ENCODE results near the gene PDE1C.
"Not testable (repeated sequence)": the region's sequence is repeated elsewhere in the genome, so short reads cannot be mapped to it uniquely, and the experiment has no call there.

PDE1C gene

GRCh38 chr7:32043688-32044087 is 26.5 kb downstream of the PDE1C start:
- peak; percentile 20 for DNase-seq (ENCODE audit: low spot score)

- no peak for DNase-seq (ENCODE audit: low spot score)
Measured at GRCh38 chr7:32042900-32043299, 27.3 kb downstream of the PDE1C start.

GRCh38 chr7:32039000-32039756 is 31.0 kb downstream of the PDE1C start:
- DNase-seq (ENCODE audit: low spot score) = no peak

DNA sequence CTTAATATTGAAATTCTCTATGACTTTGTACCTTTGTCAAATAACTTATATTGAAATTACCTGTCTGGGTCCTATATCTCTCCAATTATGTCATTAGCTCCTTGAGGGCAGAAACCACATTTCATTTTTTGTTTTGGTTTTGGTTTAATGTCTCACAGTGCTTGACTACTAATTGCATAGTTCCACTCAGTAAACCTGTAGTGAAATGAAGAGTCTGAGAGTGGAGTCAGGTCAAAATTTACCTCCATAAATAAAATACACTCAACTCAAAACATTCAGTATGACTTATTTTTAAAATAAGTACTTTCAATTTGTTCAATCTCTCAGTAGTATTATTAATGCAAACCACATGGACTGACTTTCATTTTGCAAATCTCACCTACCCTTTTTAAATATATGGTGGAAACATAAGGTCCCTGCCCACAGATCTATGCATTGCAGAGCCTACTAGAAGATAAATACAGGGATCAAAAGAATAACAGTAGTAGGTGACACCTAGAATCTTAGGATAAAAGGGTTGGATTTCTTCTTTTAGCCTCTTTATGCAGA is 32.5 kb downstream of the PDE1C start:
- DNase-seq (ENCODE audit: low spot score) = no peak

DNA sequence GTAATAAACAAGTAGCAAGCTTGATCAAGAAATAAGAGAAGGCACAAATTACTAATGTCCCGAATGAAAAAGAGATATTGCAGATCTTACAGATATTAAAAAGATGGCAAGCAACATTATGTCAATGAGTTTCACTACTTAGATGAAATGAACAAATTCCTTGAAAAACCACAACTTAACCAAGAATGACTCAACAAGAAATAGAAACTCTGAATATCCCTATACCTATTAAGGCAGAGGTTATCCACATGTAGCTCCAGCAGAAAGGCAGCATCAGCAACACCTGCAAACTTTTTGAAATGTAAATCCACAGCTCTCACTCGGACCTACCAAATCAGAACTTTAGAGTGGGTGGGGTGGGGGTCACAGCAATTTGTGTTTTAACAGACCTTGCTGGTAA is 33.6 kb downstream of the PDE1C start:
- DNase-seq (ENCODE audit: low spot score) = peak; percentile 26

DNA sequence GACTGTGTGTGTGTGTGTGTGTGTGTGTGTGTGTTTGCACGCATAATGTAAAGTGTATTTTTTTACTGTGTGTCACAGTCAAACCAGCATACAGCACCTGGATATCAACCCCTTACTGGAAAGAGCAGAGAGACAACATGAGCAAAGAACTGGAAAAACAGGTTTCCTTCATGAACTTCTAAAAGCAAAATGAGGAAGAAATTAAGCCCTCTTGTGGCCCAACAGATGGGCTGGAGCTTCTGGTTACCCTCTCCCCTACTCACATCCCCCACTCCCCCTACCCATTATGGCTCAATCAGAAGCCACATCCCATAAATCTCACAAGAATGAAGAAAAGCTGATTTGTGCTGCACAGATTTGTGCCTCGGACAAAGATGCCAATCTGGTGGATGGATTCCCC is 36.2 kb downstream of the PDE1C start:
- DNase-seq (ENCODE audit: low spot score) = no peak

DNA sequence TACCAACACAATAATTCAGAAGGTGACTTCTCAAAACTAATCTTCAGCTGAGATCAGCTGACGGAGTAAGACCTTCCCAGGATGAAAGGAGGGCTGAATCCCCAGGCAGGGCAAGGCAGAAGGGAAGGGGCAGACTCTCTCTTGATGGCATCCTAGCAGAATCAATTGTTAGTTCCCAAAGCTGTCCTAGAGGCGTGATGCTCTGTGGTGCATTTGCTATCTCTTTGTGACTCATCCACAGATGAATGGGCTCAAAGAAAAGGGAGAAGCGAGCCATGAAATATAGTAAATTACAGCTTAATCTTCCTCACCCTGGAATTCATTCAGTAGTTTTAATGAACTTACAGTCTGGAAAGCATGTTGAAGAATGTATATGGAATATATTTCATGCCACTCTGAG is 37.2 kb downstream of the PDE1C start:
- peak; percentile 21 for DNase-seq (ENCODE audit: low spot score)

DNA sequence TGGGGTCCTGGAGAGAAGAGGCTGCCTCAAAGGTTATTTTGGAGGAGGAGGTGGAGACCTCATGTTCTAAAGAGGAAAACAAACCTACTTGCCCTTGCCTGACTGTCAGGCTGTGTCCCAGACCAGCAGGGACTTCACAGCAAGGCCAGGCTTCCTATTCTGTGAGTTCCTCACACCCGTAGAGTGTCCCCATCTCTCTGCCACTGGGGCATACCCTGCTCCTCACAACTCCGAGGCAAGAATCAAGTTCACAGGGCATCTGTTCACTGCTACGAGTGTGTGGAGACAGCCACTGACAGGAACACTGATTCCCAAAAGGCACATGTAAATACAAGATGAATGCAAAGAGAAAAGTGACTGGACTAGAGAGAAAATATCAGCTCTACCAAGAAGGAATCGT is 38.0 kb downstream of the PDE1C start:
- no peak for DNase-seq (ENCODE audit: low spot score)

DNA sequence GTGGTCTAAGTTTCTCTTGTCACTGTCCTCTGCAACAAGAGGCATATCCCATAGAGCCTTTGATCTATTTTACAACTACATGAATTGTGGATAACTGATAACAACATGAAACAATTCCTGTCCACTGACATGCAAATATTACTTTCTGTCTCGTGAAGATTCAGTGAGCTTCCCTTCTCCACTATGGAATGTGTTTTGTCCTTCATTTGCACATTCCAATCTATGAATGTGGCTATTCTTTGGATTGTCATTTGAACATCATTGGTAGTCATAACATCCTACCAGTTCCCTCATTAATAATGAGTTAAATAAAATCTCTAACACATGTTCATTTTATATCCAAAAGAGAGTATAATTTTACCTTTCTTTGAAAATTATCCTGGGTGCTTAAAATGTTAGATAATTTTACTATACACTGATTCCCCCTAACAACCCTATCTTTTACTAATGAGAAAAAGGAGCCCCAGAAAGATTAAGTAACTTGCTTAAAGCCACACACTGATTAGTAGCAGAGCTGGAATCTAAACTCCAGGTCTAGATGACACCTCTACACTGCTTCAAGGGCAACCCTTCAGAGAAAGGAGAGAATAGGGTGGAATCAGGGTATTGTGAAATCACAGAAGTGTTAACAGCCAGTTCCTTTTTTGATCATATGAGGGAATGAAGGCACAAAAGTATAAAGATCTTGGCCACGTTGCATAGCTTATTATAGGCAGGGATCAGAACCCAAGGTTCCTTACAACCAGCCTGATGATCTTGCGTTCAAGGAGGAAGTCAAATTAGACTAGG is 39.1 kb downstream of the PDE1C start:
- DNase-seq (ENCODE audit: low spot score) = no peak

GRCh38 chr7:32026083-32026425 is 44.2 kb downstream of the PDE1C start:
- DNase-seq (ENCODE audit: low spot score) = no peak

DNA sequence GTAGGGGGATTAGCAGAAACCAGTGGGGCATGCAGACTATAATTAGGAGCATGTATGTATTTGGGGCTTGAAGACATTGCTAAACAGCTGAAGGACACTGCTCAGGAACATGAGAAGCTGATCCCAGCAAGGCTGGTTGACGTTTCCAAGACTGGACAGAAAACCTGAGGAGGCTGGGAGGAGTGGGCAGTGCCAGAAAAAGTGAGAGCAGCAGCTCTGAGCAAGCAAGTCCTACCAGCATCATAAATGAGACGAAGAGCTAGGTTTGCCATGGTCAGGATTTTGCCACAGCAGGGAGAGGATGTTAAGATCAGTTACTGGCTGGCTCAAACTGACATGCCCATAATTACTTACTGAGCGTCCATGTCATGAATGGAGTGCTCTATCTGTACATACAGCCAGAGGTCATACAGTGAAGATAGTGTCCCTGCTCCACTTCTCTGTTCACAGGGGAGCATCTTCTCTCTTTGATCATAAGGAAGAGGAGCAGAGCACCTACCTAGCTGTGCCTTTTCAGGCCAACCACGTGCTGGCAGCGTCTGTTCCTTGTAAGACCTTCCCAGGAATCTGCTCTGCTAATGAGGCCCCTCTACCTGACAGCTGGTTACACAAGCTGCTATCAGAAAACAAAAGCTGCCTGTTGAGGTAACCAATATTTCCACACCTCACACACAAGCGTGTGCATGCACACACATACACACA is 44.7 kb downstream of the PDE1C start:
- DNase-seq (ENCODE audit: low spot score) = no peak

DNA sequence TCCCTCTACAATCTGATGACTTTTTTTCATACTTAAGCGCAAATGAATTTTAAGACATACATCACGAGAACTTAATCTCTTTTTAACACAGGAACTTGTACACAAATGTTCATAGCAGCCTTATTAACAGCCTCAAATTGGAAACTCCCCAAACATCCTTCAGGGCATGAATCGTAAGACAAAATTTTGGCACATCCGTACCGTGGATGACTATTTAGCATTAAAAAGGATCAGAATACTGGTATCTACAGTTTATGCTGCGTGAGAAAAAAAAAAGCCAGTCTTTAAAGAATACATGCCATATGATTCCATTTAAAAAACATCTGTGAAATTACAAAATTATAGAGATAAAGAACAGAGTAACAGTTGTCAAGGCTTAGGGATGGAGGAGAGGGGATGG is 46.8 kb downstream of the PDE1C start:
- no peak for DNase-seq (ENCODE audit: low spot score)

DNA sequence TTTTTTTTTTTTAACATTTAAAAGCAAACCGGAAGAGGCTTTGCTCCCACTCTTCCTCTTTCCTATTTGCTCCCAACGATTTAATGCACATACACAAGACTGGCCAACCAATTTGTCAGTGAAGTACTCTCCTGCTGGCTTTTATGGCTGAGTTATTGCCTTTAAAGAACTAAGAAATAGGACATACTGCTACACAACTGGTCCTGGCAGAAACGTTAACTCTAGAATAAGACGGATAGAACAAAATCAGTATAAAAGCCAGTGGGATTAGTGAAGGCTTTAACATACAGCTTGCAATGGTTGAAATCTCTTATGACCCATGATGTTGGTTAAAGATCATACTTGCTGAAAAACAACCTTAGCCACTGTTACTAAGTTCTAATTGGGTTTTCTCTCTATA is 47.2 kb downstream of the PDE1C start:
- no peak for DNase-seq (ENCODE audit: low spot score)

DNA sequence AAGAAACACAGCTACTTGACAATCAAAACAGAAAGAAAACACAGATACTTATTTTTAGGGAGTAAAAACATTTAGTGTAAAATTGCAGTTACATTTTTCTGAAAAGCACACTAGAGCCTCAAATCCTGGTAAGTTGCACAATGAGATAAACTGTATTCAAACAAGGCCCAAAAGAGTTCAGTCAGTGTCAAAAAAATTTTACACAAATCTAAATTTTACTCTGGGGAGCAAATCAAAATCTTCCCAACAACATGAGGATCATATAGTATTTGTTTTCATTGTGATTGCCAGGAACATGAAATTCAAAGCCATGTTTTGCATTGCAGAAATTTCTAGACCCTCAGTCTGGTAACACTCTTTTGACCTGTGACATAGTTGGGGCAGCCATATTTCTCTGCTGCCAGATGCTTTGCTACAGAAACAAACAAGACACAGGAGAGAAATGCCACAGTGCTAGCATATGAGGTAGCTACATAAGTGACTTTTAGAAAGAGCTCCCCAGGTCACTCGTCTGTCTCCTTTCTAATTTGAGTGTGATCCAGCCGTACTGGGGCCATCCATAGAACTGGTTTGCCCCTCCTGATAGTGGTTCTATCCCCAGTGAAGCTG is 49.6 kb downstream of the PDE1C start:
- DNase-seq (ENCODE audit: low spot score) = no peak

DNA sequence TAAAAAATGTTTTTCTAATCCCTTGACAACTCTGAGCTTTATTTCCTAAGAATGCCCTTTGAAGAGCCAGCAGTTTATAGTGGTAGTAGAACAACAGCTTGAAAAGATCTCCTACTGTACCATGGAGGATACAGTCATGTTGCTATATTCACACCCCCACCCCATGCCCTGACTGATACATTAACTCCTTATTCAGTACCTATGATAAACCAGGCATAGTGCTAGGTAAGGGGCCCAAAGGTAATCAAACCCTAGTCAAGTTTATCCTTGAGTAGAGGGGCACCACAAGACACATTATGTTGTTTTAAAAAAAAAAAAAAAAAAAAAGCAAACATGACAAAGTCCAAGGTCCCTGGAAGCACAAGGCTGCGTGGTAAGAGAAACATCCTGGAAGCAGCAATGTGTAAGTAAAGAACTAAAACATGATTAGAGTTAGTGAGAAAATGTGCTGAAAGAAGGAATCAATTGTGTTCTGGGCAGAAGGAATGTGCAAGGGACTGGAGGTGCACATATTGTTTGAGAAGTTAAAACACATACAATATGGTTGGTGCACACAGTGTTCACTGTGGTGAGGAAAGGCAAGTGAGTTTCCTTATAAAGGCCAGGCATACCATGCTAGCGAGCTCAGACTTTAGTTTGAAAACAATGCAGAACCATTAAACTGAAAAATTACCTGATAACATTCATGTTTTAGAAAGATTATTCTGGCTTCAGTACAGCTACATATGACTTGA is 51.2 kb downstream of the PDE1C start:
- no peak for DNase-seq (ENCODE audit: low spot score)

DNA sequence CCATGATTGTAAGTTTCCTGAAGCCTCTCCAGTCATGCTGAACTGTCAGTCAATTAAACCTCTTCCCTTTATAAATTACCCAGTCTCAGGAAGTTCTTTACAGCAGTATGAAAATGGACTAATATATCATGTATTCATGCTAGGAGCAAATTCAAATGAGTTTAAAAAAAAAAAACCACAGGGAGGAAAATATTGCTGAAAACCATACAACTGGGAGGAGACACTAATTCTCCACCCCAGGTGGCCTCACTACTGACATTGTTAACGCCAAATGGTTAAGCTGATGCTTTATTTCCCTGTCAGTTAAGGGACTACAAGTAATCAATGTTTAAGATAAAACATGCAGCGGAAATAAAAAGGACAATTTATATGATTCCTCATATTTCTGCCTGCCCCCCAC is 55.1 kb downstream of the PDE1C start:
- no peak for DNase-seq (ENCODE audit: low spot score)

GRCh38 chr7:32013471-32013870 is 56.7 kb downstream of the PDE1C start:
- not testable (repeated sequence) for DNase-seq (ENCODE audit: low spot score)

- no peak for DNase-seq (ENCODE audit: low spot score)
Measured at GRCh38 chr7:32005577-32005976, 64.6 kb downstream of the PDE1C start.

DNA sequence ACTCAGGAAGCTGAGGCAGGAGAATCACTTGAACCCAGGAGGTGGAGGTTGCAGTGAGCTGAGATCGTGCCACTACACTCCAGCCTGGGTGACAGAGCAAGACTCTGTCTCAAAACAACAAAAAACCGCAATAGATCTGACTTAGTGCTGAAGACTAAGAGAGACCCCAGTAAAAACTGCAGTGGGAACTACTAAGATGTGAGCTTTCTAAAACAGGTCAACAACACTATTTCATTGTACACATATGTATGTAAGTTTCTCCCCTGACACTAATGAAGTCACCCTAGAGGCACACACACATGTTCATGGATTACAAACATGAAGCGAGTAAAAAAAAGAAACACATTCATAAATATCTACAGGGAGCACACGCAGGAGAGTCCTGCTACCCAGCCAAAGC is 68.3 kb downstream of the PDE1C start:
- DNase-seq (ENCODE audit: low spot score) = no peak

DNA sequence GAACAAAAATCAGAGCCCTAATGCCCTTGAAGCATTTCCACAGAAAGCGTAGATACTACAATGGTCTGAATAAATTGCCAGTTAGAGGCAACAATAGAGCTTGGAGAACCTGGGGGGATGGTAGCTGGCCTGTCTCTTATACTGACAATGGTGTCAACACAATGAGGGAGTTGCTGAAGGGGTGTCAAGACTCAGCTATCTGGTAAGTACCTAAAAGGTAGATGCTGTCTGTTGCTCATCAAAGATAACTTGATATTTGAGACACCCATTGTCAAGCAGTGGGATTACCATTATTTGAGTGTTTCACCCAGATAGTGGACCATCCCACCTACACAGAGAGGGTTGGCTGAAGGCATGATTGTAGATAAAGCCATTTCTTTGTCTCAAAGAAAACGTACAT is 72.8 kb downstream of the PDE1C start:
- no peak for DNase-seq (ENCODE audit: low spot score)

DNA sequence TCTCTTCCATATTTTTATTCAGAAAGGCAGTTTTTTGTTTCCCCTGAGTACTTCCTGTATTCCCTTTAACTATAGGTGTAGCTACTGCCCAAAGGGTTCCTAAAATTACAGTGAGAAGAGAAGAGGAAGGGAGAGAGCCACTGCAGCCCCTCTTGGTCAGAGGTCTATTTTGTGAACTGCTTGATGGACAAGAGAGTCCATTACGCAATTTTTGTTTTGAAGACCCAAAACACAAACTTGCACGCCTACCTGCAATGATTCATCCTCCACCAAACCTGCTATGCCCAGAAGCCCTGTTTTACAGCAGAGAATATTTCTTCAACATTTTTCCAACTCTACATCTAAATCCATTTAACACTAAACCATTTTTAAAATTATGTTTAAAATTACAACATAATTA is 75.1 kb downstream of the PDE1C start:
- DNase-seq (ENCODE audit: low spot score) = no peak

DNA sequence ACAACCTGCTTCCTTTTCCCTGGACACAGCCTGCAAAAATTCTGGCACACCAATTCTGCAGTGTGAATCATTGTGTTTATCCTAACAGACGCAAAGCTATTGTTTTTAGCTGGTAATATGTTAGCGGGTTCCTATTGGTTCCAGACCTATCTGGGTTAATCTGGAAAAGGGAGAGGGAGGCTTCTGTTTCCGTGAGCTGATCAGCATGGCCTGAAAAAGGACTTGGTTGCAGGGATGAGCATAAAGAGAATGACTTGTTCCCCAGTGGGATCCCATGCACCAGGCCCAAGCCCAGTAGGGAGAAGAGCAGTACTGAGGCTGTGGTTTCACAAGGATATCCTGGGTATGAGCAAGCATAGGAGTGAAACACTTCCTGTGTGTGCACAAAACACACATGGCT is 78.4 kb downstream of the PDE1C start:
- peak; percentile 24 for DNase-seq (ENCODE audit: low spot score)
